GM10847 (cell line): ENCODE measurements around the gene C12orf43.

Experiments
- POLR2A ChIP-seq: IDR thresholded peaks from 2 replicates; pipeline ENCODE4 v1.6.1; 2011; ENCODE audit not compliant: insufficient read length; ENCODE audit errors: extremely low read depth

Gene C12orf43, protein sequence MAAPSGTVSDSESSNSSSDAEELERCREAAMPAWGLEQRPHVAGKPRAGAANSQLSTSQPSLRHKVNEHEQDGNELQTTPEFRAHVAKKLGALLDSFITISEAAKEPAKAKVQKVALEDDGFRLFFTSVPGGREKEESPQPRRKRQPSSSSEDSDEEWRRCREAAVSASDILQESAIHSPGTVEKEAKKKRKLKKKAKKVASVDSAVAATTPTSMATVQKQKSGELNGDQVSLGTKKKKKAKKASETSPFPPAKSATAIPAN

DNA sequence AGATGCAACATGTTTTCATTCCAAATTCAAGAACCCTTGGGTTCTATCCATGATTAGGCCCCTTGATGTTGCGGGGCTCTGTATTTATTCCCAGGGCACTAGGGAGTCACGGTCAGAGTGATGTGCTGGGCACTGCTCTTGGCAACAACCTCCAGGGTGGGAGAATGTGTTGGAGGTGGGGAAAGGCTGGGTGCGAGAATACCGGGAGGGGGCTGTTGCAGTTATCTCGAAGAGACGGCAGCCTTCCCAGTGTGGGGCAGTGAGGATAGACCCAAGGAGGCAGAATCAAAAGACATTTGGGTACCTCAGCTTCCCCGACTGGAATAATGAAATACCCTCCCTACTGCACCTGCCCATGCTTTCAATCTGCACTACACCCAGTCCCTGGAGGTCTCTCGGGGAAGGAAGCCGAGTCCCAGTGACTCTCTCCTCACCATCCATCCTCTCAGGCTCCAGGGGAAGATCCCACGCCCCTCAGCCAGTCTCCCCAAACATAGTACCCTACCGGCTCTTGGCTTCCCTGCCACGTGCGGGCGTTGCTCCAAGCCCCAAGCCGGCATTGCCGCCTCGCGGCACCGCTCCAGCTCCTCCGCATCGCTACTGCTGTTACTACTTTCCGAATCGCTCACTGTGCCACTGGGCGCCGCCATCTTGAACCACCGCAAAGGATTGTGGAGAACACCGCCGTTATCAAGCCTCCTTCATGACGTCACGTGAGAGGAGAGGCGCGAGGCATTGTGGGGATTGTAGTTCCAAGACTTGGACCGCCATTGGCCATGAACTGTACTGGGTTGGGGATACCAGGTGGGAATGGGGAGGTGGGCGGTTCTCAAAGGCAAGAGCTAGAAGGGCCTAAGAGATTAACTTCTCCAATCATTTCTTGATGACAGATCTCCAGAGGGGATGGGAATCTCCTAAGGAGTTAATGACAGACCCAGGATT is at the start of gene C12orf43:
Gene C12orf43 (minus strand): TSS at position 663 of the 942 bp plus-strand sequence. CDS start 13 bp downstream, at position 650.
- TF ChIP-seq POLR2A: peak; percentile 59

GRCh38 chr12:121065345-121065744 is 49.1 kb upstream of the C12orf43 start:
- no peak for TF ChIP-seq POLR2A

DNA sequence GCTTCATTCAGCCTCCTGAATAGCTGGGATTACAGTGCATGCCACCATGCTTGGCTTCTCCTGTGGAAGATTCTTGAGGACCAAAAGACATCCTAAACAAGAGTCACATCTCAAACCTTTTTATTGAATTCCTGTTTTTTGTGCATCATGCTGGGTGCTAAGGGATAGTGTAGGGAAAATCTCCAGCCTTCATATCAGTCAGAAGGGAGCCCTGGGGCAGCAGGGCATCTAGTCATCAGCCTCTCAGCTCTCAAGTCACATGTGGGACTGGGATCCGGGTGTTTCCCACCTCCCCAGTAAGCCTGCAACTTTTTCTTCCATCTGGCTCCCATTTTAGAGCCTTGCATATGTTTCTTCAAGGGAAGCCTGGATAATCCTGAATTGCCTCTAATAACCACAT is 47.8 kb upstream of the C12orf43 start:
- no peak for TF ChIP-seq POLR2A

- no peak for TF ChIP-seq POLR2A
These were observed 46.2 kb upstream of the C12orf43 start for GRCh38 chr12:121062391-121063045.

DNA sequence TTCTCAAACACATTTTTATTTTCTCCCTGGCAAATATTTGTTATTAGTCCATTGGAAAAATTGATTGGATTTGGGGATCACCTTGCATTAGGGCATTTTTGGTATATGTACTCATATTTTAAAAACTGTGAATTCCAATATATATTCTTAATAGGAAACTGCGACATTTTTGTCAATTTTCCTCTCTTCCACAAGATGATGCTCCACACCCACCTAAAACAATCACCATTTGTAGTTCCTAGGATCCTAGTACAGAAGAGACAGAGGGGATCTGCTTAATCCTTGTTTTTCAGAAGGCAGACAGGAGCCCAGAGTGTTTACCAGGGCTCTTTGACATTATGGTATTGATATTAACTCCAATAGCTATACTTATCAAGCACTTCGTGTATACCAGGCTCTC is 45.5 kb upstream of the C12orf43 start:
- no peak for TF ChIP-seq POLR2A

- no peak for TF ChIP-seq POLR2A
These were observed 44.1 kb upstream of the C12orf43 start for GRCh38 chr12:121060149-121061001.

DNA sequence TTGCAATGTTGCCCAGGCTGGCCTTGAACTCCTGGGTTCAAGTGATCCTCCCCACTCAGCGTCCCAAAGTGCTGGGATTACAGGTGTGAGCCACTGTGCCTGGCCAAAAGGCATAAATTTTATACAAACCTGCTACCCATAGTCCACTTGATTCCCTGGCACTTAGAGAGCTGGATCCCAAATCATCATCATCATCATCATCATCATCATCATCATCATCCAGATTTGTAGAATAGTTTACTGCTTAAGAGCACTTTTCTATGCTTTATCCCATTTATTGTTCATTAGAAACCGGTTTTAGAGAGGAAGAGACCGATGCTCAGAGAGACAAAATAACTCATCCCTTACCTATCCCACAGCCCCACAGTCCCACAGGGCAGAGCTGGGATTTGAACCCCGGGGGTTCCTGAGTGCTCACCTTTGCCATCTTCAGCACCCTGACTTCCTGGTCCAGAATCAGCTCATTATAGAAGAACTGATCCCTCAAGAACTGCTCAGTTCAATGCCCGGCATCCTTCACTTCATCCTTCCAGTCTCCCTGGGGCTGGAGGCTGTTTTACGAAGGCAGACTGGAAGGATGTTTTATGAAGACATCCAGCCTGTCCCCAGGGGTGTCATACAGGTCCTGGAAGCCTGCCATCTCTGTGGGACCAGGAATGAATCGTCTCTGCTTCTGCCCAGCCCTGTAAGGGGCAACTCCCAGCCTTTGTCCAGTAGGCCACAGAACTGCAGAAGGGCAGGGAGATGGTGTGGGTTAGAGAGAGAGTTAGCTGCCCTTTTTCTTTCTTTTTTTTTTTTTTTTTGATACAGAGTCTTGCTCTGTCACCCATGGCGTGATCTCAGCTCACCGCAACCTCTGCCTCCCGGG is 43.0 kb upstream of the C12orf43 start:
- no peak for TF ChIP-seq POLR2A

DNA sequence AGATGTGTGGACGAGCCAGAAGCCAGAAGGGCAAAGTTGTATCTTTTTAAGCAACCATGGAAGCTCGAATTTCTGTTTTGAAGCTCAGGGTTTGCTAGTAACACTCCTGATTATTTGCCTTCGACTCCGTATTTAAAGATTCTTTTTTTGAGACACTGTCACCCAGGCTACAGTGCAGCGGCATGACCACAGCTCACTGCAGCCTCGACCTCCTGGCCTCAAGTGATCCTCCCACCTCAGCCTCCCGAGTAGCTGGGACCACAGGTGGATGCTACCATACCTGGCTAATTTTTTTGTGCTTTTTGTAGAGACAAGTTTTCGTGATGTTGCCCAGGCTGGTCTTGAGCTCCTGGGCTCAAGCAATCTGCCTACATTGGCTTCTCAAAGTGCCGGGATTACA is 41.5 kb upstream of the C12orf43 start:
- no peak for TF ChIP-seq POLR2A

DNA sequence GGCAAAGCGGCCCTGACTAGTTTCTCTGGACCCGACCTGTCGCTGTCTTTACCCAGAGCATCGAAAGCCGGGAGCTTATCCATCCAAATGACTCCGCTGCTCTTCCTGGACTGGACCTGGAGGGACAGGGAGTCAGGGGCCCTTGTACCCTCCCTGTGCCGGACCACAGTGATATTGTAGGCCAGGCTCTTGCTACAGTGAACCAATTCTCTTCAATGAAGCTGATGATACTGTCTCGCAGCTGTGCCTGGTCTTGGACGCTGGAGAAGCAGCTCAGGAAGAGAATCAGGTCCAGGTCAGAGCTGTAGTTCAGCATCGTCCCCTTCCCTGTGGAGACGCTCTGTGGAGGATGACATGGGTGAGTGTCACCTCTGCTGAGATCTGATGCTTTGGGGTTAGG is 37.4 kb upstream of the C12orf43 start:
- no peak for TF ChIP-seq POLR2A

- no peak for TF ChIP-seq POLR2A
These were observed 34.4 kb upstream of the C12orf43 start for GRCh38 chr12:121050725-121051124.

DNA sequence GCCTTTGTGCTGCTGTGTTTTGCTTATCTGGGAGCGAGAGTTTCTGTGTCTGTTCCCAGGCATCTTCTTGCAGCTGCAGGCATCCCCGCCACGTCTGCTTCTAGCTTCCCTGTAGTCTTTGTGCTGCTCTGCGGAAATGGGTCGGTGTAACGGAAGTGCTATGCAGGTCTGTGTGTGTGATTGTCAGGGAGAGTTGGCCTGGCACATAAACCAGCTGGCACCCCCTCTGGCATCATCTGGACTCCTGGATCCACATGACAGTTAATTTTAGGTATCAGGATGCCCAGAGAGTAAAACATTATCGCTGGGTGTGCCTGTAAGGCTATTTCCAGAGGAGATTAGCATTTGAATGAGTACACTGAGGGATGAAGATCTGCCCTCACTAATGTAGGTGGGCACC is 32.2 kb upstream of the C12orf43 start:
- no peak for TF ChIP-seq POLR2A

DNA sequence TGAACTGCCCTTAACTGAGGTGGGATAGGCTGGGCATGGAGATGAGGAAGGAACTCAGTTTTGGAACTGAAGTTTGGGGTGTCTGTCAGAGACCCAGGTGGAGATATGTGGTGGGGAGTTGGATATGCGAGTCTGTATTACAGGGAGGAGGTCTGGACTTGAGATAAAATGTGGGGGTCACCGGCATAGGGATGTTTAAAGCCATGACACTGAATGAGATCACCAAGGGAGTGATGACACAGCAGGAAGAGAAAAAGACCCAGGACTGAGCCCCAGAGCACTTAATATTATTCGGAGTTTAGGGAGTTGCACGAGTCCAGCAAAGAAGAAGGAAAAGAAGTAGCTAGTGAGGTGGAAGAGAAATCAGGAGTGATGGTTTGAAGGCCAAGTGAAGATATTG is 26.8 kb upstream of the C12orf43 start:
- TF ChIP-seq POLR2A: no peak

DNA sequence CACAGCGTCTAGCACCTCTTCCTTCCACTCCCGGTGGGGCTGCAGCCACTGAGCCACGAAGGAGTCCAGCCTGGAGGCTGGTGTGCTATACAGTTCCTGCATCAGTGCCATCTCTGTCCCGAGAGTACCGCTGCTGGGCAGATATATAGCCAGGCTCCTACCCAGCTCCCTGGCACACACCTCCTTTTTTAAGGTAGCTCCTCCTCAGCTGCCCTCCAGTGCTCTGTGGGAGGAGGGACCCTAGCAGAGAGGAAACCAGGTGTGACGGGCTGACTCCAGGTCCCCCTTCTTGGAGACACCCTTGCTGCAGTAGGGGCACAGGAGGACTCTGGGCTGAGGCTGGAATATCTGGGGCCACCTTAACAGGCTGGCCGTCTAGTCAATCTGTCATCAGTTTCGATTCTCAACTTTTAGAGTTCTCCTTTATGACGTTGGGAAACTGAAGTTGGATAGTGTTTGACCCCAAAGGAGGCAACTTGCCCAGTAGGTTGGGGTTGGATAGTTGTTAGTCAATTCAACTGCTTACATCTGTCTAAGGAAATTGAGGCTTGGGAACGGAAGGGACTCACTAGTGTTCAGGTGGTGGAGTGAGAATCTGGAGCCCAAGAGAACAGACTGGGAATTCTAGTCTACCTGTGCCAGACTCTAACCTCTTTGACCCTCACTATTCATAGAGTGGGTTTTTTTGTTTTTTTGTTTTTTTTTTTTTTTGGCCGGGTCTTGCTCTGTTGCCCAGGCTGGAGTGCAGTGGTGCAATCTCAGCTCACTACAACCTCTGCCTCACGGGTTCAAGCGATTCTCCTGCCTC is 22.8 kb upstream of the C12orf43 start, which contains the start of gene OASL:
Gene OASL (minus strand): TSS at position 386 of the 808 bp plus-strand sequence. CDS start 275 bp downstream, at position 111.
- TF ChIP-seq POLR2A: peak; percentile 84
